PC-9 (cell line): ENCODE results near the gene SLC43A1.

Experiments used
- CTCF ChIP-seq: fragments of 200-600 bp; sonication (generic); conservative IDR thresholded peaks from 2 replicates; pipeline ENCODE4 v1.6.1; 2017; ENCODE audit warnings: mixed run types, antibody characterized with exemption, mild to moderate bottlenecking, moderate library complexity
- EZH2 ChIP-seq: fragments of 200-600 bp; sonication (generic); IDR thresholded peaks from 2 replicates; pipeline ENCODE4 v1.8.0; 2017; ENCODE audit warnings: antibody characterized with exemption, low read depth

- no peak for TF ChIP-seq CTCF
- no peak for TF ChIP-seq EZH2
Observed at GRCh38 chr11:57513911-57514537, 1.5 kb downstream of the SLC43A1 start.
